GM20431 (cell line): ENCODE data around the gene ELMO1.

Source experiments
- in situ Hi-C: fragments of 300-500 bp; cut with MseI, MboI; formaldehyde crosslinking; loops from one replicate; pipeline ENCODE4 v1.15.0; 2020; ENCODE audit warnings: low sequenced_read_pairs; ENCODE audit not compliant: unreplicated experiment

The ELMO1 gene

DNA sequence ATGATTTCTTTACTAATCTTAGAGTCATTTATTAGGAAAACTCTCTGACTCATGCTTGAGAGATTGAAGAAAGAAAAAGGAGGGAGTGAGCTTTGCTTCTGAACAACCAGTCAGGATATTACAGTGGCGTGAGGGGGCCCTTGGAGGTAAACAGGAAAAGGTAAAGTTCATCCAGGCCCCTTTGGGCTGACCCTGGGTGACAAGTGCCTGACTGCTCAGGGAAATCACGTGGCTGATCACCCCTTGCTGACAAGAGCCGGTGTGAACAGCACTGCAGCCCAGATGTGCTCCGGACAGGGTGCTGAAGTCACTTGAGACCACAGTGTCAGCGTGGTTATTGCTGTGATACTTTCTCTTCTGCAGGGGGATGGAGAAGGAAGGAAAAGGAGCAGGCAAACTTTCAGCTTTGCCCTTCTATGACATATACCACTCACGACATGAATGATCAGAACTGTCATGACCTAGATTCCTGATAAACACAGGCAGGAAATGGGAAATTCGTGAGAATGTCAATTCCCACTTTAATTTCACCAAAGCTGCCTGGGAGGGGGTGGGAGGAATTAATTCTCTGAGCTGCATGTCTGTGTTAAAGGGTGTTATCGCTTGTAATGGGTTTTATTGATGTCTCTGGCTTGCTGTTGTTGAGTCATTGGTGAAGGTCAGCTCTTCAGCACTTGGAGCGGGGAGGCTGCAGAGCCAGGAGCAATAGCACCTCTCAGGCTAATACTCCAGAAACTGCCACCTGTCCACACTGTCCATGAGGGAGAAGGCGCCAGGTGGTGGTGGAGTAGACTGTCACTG, 584.6 kb downstream of the ELMO1 start:
- in situ Hi-C loops, result no loop called here

DNA sequence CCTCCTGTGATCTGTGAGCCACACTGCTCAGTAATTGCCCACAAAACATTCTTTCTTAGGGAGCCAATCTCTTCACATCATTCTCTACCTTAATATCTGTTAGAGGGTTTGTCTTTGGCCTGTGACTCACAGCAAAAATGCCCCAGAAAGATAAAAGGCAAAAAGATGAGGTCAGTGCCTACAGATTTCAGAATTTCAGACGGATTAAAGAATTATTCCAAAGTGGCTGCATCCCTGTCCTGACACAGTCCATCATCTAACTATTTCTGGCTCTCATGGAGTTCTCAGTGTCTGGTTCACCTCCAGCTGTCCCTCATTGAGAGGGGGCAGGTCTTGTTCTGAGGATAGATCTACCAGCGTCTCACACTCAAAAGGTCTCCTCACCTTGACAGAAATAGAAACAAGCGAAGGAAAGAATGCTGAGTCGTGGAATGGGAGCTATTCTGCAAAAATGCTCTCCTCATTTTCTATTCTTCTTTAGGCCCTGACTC, 585.8 kb downstream of the ELMO1 start:
- in situ Hi-C loops, result no loop called here

DNA sequence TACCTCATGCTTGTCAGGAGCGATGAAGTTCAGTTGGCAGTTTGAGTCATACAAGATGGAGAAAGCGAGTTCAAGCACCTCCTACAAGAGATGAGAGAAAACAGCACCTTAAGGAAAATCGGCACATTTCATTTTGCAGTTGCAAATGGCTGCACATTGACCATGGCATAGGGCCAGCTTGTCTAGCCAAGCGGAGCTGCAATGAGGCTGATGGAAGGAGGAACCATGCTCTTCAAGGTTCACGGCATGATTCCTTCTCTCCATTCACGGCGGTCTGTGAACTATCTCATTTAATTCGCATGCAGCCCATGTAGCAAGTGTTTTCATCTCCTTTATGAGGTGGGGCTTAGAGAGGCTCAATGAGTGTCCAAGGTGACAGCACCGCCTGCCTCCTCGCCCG, 587.0 kb downstream of the ELMO1 start:
- in situ Hi-C loops, result no loop called here

DNA sequence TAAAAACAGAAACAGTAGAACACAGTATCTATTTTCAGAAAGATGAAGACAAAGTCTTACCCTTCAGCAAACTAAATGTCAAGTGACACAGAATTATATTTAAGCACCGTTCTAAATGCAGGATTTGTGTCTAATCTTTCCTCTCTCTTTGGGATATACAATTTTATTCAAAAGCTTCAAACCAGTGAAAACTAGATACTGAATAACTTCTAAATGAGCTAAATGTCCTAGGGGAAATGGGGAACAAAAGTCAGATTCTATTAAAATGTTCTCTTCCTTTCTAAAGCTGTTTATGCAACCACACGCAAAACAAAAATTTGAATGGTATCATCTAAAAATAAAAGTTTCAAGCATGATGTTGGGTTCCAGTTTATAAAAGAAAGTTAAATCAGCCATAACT, 588.0 kb downstream of the ELMO1 start:
- in situ Hi-C loops, result no loop called here

DNA sequence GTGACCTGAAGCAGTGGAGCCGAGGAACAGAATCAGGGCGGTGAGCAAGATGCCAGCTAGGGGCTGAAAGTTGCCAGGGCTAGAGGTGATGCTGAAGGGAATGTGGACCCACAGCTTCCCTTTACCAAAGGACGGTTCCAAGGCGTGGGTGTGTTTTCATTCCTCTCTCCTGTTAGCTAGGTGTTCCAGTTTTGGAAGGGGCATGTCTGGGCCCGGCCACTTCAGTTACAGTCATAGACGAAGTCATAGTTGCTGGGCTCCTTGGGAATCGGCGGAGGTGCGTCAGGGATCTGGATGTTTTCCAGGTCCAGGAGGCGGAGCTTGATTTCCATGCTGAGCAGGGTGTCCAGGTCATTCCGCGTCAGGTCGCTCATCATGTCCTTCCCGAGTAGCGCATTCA, 593.3 kb downstream of the ELMO1 start:
- in situ Hi-C loops, result no loop called here

GRCh38 chr7:36854652-36855051, 594.0 kb downstream of the ELMO1 start:
- in situ Hi-C loops, result no loop called here

DNA sequence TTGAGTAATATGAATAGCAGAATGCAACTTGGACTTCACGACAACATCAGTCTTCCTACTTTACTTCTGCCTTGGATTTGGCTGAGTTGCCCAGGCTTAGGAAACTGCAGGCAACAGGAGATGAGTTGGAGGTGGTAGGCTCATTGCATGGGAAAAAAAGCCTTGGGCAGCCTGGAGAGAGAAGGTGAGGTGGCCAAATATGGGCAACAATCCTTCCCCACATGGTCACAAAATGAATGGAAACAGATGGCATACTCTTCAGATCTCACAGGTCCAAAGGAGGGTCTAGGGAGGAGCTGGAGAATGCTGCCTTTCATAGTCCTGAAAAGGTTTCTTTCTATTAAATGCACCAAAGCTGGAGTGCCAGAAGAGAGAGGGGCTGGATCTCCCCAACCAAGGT, 595.7 kb downstream of the ELMO1 start:
- in situ Hi-C loops, result no loop called here

DNA sequence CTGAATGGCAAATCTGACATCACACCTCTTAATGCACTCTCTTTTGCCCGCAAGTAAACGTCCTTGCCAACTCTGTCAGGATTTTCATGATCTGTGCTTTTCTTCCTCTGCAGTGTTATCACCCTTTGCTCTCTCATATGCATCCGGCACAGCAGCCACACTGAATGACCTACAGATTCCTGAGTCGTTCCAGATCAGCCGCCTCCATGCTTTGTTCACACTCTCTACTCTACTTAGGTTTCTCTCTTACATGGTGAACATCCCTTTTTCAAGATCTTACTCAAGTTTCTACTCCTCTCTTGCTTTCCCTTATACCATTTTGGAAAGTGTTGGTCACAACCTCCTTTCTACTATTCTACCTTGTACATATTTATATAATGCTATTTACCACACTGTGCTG, 596.6 kb downstream of the ELMO1 start:
- in situ Hi-C loops, result no loop called here

- in situ Hi-C loops, result no loop called here
These were observed 597.3 kb downstream of the ELMO1 start for GRCh38 chr7:36851382-36851781.

- in situ Hi-C loops, result no loop called here
These were observed 600.7 kb downstream of the ELMO1 start for GRCh38 chr7:36847946-36848345.

GRCh38 chr7:36844374-36844773, 604.3 kb downstream of the ELMO1 start:
- in situ Hi-C loops, result no loop called here

- in situ Hi-C loops, result no loop called here
These were observed 607.8 kb downstream of the ELMO1 start for GRCh38 chr7:36840904-36841303.

DNA sequence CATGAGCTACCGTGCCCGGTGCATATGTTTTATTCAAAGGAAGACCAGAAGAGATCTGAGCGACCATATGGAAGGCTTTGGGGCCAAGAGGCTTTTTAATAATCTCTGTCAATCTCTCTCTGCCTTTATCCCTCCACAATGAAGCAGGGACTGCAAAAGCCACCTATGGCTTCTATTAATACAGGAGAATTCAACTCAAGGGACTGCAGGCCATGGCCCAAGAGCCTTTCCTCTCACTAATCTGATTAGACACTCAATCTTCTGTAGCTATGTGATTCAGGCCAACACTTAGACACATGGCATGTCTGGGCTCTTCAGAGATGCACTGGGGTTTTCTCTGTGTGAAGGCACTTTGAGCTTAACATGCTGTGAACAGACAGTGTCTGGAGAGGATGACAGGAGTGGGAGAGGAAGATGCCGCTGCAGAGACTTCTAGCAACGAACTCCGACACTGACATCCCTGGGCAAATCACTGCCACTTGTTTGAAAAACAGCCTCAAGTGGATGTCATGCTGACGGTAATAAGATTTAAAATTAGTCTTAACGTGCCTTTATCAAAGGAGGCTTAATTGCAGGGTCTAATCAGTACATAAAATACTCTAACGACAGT, 609.9 kb downstream of the ELMO1 start:
- in situ Hi-C loops, result no loop called here

DNA sequence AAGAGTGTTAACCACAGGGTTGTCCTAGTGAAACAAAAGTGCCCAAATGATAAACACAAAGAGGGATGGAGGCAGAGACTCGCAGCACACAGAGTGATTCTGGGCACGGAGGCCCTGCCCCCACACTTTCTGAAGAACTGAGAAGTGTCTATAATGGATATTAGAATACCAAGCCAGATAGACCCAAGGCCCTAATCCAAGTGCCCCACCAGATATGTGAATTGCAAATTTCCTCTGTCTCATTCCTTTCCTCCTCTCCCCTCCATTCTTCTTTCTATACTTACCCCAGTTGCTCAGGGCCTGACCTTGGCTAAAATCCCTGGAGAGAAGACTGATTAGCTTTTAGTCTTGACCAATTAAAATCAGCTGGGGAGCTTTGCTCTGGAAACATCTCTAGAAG, 617.6 kb downstream of the ELMO1 start:
- in situ Hi-C loops, result no loop called here

DNA sequence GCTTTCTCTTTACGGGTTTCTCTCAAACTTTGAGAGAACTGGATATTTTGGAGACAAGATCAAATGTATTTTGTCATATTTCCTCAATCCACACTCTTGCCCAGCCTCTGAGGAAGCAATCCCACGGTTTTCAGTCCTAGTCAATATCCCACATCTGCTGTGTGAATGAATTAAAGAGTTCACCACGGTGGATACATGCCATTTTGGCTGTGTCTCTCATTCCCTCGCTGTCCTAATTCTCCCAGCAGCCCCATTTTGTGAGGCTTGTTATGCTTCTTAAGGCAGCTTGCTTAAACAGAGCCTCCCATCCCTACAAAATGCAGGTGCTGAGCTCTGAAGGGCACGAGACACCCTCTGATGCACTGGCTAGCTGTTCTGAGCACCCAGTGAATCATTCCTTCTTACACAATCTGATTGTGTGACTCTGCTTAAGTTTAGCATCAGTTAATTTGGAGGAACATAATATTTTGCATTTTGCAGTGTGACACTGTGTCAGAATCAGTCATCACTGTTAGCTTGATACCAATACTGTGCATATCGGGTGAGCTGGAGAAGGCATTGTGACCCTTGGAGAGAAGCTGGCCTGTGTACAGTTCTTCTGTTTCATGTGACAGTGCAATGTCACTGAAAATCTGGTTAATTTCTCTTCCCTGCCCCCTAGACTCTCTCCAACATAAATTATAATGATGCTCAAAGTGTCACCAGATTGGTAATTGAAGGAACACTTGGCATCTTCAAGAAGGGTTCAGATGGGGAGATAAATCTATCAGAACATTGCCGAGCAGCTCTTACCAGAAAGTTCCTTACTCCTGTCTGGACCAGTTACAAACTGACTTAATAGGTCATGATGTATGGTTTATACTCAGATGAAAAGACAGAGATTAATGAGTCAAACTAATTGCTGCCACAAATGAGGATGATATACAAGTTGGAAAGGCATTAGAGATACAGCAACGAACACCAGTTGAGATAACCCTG, 620.6 kb downstream of the ELMO1 start:
- in situ Hi-C loops, result no loop called here

DNA sequence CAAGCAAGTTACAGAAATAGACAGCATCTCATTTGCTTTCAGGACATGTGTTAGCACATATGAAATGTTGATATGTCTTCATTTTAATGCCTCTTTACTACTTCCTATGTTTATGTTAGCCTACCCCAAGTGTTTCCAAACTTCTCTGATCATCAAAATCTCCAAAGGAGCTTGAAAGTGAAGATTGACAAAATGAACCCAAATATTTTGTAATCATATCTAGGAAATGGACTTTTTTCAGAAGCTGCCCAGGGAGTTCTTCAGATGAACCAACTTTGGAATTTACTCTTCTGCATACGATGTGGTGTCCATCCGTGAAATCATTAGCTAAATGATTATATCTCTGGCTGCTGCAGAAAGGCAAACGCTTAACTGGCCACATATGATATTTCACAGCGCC, 623.2 kb downstream of the ELMO1 start:
- in situ Hi-C loops, result no loop called here

- in situ Hi-C loops, result no loop called here
These were observed 625.3 kb downstream of the ELMO1 start for GRCh38 chr7:36823353-36823752.

- in situ Hi-C loops, result no loop called here
These were observed 627.0 kb downstream of the ELMO1 start for GRCh38 chr7:36821617-36822016.

GRCh38 chr7:36820527-36821170, 628.0 kb downstream of the ELMO1 start:
- in situ Hi-C loops, result no loop called here

DNA sequence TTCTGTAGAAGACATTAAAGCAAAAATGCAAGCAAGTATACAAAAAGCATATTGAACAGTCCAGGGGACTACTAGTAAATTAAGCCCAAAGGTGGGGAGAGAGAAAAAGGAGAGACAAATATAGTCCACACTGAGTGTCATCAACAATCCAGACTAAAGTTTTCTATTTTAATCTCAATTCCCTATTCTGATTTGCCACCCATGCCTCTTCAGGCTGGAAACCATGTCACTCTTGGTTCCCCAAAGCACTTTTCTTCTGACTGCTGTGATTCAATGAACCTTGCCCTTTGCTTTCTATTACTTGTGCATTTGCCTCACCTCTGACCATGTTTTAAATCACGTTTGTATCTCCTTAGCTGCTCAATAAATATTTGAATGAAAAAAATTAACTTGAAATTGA, 629.0 kb downstream of the ELMO1 start:
- in situ Hi-C loops, result no loop called here
